Body of pancreas (tissue), 4 donors: ENCODE measurements around the gene PLD1.

ENCODE experiments used
- POLR2A ChIP-seq, 3 donors: fragments of 450-650 bp; IDR thresholded peaks; one replicate each; pipeline ENCODE4 v1.6.1; 2016; ENCODE audit warnings: antibody characterized with exemption in 3 of 3, mild to moderate bottlenecking in 2 of 3
- TF ChIP-seq, protein P1 (sequence below), 7 experiments: fragments of 450-650 bp in 4 of 7; fragments of 200-600 bp in 3 of 7; sonication (generic) in 3 of 7; IDR thresholded peaks; one replicate each; pipeline ENCODE4 v1.5.1; 2016 to 2019; ENCODE audit warnings: antibody characterized with exemption in 7 of 7

GRCh38 chr3:171797265-171797679 lies 13.0 kb downstream of the PLD1 start:
- TF ChIP-seq, protein P1, sequence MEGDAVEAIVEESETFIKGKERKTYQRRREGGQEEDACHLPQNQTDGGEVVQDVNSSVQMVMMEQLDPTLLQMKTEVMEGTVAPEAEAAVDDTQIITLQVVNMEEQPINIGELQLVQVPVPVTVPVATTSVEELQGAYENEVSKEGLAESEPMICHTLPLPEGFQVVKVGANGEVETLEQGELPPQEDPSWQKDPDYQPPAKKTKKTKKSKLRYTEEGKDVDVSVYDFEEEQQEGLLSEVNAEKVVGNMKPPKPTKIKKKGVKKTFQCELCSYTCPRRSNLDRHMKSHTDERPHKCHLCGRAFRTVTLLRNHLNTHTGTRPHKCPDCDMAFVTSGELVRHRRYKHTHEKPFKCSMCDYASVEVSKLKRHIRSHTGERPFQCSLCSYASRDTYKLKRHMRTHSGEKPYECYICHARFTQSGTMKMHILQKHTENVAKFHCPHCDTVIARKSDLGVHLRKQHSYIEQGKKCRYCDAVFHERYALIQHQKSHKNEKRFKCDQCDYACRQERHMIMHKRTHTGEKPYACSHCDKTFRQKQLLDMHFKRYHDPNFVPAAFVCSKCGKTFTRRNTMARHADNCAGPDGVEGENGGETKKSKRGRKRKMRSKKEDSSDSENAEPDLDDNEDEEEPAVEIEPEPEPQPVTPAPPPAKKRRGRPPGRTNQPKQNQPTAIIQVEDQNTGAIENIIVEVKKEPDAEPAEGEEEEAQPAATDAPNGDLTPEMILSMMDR (IDR thresholded peaks at IDR 0.05), result no peak
- no peak for TF ChIP-seq POLR2A (IDR thresholded peaks at IDR 0.05)
